A673 (cell line): ENCODE results near the gene SPACA5.

ENCODE experiments used
- EZH2 ChIP-seq: fragments of 200-600 bp; sonication (generic); IDR thresholded peaks from 2 replicates; pipeline ENCODE4 v1.6.1; 2017; ENCODE audit warnings: borderline replicate concordance, low read depth, mild to moderate bottlenecking, mixed read lengths, antibody characterized with exemption, low read length; ENCODE audit not compliant: poor library complexity, severe bottlenecking
- TF ChIP-seq, protein P1 (sequence below): fragments of 300-800, 200-600 bp; sonication (generic); conservative IDR thresholded peaks from 2 replicates; pipeline ENCODE4 v1.5.1; 2017; ENCODE audit warnings: low read depth, mild to moderate bottlenecking, antibody characterized with exemption, low read length, moderate library complexity, mixed read lengths

DNA sequence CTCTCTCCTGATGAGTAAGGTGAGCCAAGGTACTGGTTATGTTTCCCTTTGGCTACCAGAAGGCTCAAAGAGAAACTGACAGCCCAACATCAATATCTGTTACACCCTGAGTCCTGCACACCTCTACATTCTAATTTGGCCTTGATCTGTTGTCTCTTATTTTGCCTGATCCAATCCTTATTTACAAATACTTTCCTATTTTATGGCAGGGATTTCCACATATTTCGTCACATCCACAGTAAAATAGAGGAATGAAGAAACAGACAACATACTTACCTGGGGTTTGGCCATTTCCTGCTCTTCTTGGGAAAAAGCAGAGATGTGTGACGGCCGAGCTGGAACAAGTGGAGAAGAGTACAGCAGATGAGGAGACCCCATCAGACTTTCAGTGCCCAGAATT, 4.5 kb upstream of the SPACA5 start:
- TF ChIP-seq, protein P1, sequence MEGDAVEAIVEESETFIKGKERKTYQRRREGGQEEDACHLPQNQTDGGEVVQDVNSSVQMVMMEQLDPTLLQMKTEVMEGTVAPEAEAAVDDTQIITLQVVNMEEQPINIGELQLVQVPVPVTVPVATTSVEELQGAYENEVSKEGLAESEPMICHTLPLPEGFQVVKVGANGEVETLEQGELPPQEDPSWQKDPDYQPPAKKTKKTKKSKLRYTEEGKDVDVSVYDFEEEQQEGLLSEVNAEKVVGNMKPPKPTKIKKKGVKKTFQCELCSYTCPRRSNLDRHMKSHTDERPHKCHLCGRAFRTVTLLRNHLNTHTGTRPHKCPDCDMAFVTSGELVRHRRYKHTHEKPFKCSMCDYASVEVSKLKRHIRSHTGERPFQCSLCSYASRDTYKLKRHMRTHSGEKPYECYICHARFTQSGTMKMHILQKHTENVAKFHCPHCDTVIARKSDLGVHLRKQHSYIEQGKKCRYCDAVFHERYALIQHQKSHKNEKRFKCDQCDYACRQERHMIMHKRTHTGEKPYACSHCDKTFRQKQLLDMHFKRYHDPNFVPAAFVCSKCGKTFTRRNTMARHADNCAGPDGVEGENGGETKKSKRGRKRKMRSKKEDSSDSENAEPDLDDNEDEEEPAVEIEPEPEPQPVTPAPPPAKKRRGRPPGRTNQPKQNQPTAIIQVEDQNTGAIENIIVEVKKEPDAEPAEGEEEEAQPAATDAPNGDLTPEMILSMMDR: no peak
- TF ChIP-seq EZH2: no peak
